HG03521 (cell line): ENCODE data around the gene ANAPC5.

ENCODE experiments used
- ATAC-seq: cut with Tn5 transposase; IDR thresholded peaks from one replicate; pipeline ENCODE4 v1.9.1; 2021; ENCODE audit warnings: mild to moderate bottlenecking, moderate library complexity; ENCODE audit not compliant: unreplicated experiment

ANAPC5 gene

GRCh38 chr12:121263206-121263935 lies 88.8 kb downstream of the ANAPC5 start:
- ATAC-seq: no peak

DNA sequence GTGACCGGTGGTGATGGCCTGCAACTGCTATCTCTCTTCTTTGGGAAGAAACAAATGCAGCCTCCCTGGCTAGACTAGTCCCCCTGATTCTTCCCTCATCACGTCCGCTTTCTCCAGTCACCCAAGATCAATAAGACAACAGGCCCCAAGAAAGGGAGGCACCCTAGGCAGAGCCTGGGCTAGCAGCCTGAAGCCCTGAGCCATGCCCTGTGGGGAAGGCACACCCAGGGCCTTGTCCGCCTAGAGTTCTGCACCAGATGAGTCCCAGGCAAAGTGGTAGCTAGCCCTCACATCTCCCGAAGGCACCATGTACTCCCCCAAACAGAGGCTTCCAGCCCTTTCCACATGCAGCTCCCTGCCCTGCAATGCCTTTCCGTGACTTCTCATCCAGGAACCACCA lies 90.8 kb downstream of the ANAPC5 start:
- ATAC-seq: no peak

DNA sequence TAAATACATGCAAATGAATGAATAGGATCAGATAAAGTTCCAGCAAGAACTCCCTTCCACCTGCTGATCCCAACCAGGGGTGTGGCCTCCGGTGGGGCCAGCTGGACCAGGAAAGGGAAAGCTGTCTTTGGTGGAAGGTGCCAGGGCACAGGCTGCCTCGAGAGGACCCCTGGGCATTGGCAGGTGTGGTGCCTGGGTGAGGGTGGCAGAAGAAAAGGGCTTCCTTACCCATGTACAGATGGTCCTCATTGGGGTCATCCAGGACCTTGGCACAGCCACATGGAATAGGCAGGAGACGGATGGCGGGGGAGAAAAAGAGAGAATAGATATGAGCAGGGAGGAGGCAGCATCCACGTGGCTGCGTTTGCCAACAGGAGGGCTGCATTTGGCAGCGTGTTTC lies 92.1 kb downstream of the ANAPC5 start:
- ATAC-seq: no peak

DNA sequence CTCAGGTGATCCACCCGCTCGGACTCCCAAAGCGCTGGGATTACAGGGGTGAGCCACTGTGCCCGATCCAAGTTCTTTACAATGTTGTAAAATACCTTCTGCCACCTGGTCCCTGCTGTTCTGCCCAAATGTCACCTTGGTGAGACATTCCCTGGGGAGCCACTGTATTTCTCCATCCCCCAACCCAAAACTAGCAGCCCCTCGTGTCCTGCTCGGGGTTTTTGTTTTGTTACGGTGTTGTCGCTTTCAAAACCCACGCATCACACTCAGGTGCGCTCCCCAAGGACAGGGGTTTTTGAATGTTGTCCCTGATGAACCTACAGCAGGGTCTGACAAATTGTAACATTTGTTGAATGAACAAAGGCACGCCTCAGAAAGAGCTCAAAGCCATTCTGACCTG lies 93.1 kb downstream of the ANAPC5 start:
- no peak for ATAC-seq
